Fibroblast of villous mesenchyme (primary cell): ENCODE data around the gene SNRPN. TPM values are rescaled to one million over a fixed set of nuclear protein-coding genes. Genes with fewer than 3 reads are reported as not detected.
"Not testable (repeated sequence)": the region's sequence is repeated elsewhere in the genome, so short reads cannot be mapped to it uniquely, and the experiment has no call there.

Experiments used
- DNase-seq: peaks from one replicate; pipeline ENCODE4 v3.0.0-alpha.2; 2010; ENCODE audit warnings: low read depth
- H3K4me3 ChIP-seq: 2 replicates; pipeline ENCODE4 v1.5.1; 2011; ENCODE audit warnings: low read depth, mild to moderate bottlenecking, low read length
- CTCF ChIP-seq: IDR thresholded peaks from 2 replicates; pipeline ENCODE4 v1.5.1; 2012; ENCODE audit warnings: low read depth, mild to moderate bottlenecking, low read length; ENCODE audit not compliant: insufficient read depth
- total RNA-seq: library from RNA; depleted of rRNA; stranded (reverse); fragments of >200 nt; gene quantifications from 2 replicates; pipeline ENCODE4 v1.2.3, GENCODE V29; 2012

The SNRPN gene
- total RNA-seq, 1 donor, result 109 TPM

- H3K4me3 ChIP-seq, result no peak overlapping the region
- no peak for TF ChIP-seq CTCF
- no peak for DNase-seq
Measured at GRCh38 chr15:24933716-24934115, 21.1 kb upstream of the SNRPN start.

- not testable (repeated sequence) for H3K4me3 ChIP-seq, DNase-seq
Measured at GRCh38 chr15:24938224-24938623, 16.6 kb upstream of the SNRPN start.

GRCh38 chr15:24940236-24940635 is 14.6 kb upstream of the SNRPN start:
- no peak overlapping the region for H3K4me3 ChIP-seq
- no peak for TF ChIP-seq CTCF
- no peak for DNase-seq

- no peak overlapping the region for H3K4me3 ChIP-seq
- no peak for DNase-seq
- TF ChIP-seq CTCF, result no peak
Measured at GRCh38 chr15:24943361-24943760, 11.4 kb upstream of the SNRPN start.

GRCh38 chr15:24944954-24945353 is 9.8 kb upstream of the SNRPN start:
- TF ChIP-seq CTCF, result no peak
- DNase-seq, result peak; percentile 3

GRCh38 chr15:24945711-24946110 is 9.1 kb upstream of the SNRPN start:
- no peak for DNase-seq
- H3K4me3 ChIP-seq, result no peak overlapping the region
- no peak for TF ChIP-seq CTCF

More at GRCh38 chr15:24944954-24945353, 9.8 kb upstream of the SNRPN start:
- no peak overlapping the region for H3K4me3 ChIP-seq

- TF ChIP-seq CTCF, result no peak
- DNase-seq, result no peak
- H3K4me3 ChIP-seq, result no peak overlapping the region
Measured at GRCh38 chr15:24948495-24948894, 6.3 kb upstream of the SNRPN start.

GRCh38 chr15:24955531-24955921 is 739 bp downstream of the SNRPN start:
- no peak for TF ChIP-seq CTCF
- peak overlapping the region; percentile 81 for H3K4me3 ChIP-seq
- DNase-seq, result no peak
